Coronary artery (tissue), 2 donors: ENCODE data around the gene HOXC12.
A peak's percentile ranks its signal among the peaks of the same experiment; 100 is the strongest.

Source experiments
- DNase-seq: peaks from one replicate; pipeline ENCODE4 v3.0.0-alpha.2; 2017; ENCODE audit warnings: low spot score
- H3K27ac ChIP-seq, 2 donors: fragments of 200-600 bp; sonication (generic); one replicate each; pipeline ENCODE4 v1.5.1; 2016 to 2019
- H3K4me3 ChIP-seq: fragments of 200-600 bp; sonication (generic); 2 replicates; pipeline ENCODE4 v1.5.1; 2016; ENCODE audit warnings: mild to moderate bottlenecking, moderate library complexity
- CTCF ChIP-seq: fragments of 200-600 bp; sonication (generic); IDR thresholded peaks from one replicate; pipeline ENCODE4 v1.5.1; 2019; ENCODE audit warnings: antibody characterized with exemption

Gene HOXC12

GRCh38 chr12:53969588-53970259, 15.0 kb downstream of the HOXC12 start:
- no peak overlapping the region for H3K27ac ChIP-seq
- no peak for DNase-seq
- no peak overlapping the region for H3K4me3 ChIP-seq
- no peak for TF ChIP-seq CTCF

GRCh38 chr12:53970451-53970850, 15.7 kb downstream of the HOXC12 start:
- H3K27ac ChIP-seq, result no peak overlapping the region
- TF ChIP-seq CTCF, result no peak
- DNase-seq, result no peak
- H3K4me3 ChIP-seq, result no peak overlapping the region

GRCh38 chr12:53971129-53971528, 16.4 kb downstream of the HOXC12 start:
- H3K27ac ChIP-seq, result no peak overlapping the region
- no peak for TF ChIP-seq CTCF
- no peak for DNase-seq
- H3K4me3 ChIP-seq, result no peak overlapping the region

- DNase-seq, result no peak
- no peak for TF ChIP-seq CTCF
- H3K27ac ChIP-seq, result no peak overlapping the region
Observed at GRCh38 chr12:53971686-53972085, 17.0 kb downstream of the HOXC12 start.

GRCh38 chr12:53972152-53972702, 17.5 kb downstream of the HOXC12 start:
- no peak overlapping the region for H3K4me3 ChIP-seq
- no peak for TF ChIP-seq CTCF
- H3K27ac ChIP-seq, result no peak overlapping the region
- no peak for DNase-seq

More at GRCh38 chr12:53971686-53972085, 17.0 kb downstream of the HOXC12 start:
- H3K4me3 ChIP-seq, result no peak overlapping the region

- Histone ChIP-seq H3K27ac (no peak within 1 kb of the TSS), H3K4me3 (peak within 1 kb of the TSS; percentile 63)
- TF ChIP-seq CTCF, result no peak
- DNase-seq, result no peak
Observed at GRCh38 chr12:53972722-53973235, 18.1 kb downstream of the HOXC12 start, which contains the start of gene HOXC11. Gene HOXC11, plus strand, starts transcription at chr12:53973126. Its CDS starts 116 bp downstream, at chr12:53973242.
